GM12878 (cell line): ENCODE measurements around the gene PIGX. TPM values are rescaled to one million over a fixed set of nuclear protein-coding genes. Genes with fewer than 3 reads are reported as not detected.

Experiments used
- ATAC-seq: fragments of 200-7000 bp; cut with Tn5 transposase; 3 replicates; pipeline ENCODE4 v1.9.1; 2020; ENCODE audit warnings: mild to moderate bottlenecking, moderate library complexity
- BruUV-seq: library from RNA; stranded (reverse); fragments of 400-500 nt; replicated peaks from 2 replicates; lab custom pipeline; 2021; lab: Mats Ljungman, UMichigan
- CTCF ChIA-PET: fragments of 300-600 bp; sonication (Branson Sonifier 250); formaldehyde crosslinking; extraction: SDS; loops from one replicate; lab custom pipeline; 2021; ENCODE audit warnings: inconsistent platforms; lab: Yijun Ruan, JAX
- POLR2A ChIA-PET: fragments of 350-600 bp; formaldehyde crosslinking; extraction: SDS; loops from one replicate; lab custom pipeline; 2021; ENCODE audit warnings: inconsistent platforms; lab: Charles Lee
- RAD21 ChIA-PET: fragments of 300-600 bp; sonication (Branson Sonifier 250); formaldehyde crosslinking; loops from one replicate; lab custom pipeline; 2023; ENCODE audit warnings: antibody characterized with exemption; ENCODE audit not compliant: unreplicated experiment; lab: Charles Lee
- SMC1A ChIA-PET: fragments of 300-600 bp; sonication (Branson Sonifier 250); formaldehyde crosslinking; loops from one replicate; lab custom pipeline; 2023; ENCODE audit not compliant: unreplicated experiment, uncharacterized antibody; lab: Charles Lee
- DNase-seq: peaks from one replicate; pipeline ENCODE4 v3.0.0-alpha.2; 2011; ENCODE audit warnings: low read depth, low spot score
- FAIRE-seq: peaks from 3 replicates; lab custom pipeline; 2011; peaks lifted over from hg19 to GRCh38; lab: Jason Lieb, UNC
- H2AFZ ChIP-seq: 2 replicates; pipeline ENCODE4 v1.6.0; 2011; ENCODE audit warnings: low read depth, low read length, control low read depth; ENCODE audit not compliant: control insufficient read depth
- H3K27ac ChIP-seq: 2 replicates; pipeline ENCODE4 v1.5.1; 2011; ENCODE audit warnings: control low read depth; ENCODE audit not compliant: control insufficient read depth, insufficient read depth
- H3K27me3 ChIP-seq, 2 experiments: replicated peaks in 1 of 2; 2 replicates each; pipeline versions ENCODE4 v1.6.0 to v1.6.1; 2011; ENCODE audit warnings: low read length in 1 of 2; ENCODE audit not compliant: control insufficient read depth in 2 of 2, insufficient read depth in 2 of 2
- H3K36me3 ChIP-seq, 2 experiments: 2 replicates each; pipeline ENCODE4 v1.5.1; 2011; ENCODE audit warnings: low read length in 1 of 2; ENCODE audit not compliant: control insufficient read depth in 2 of 2, insufficient read depth in 2 of 2
- H3K4me1 ChIP-seq: 2 replicates; pipeline ENCODE4 v1.6.1; 2011; ENCODE audit warnings: mild to moderate bottlenecking, low read length, moderate library complexity, mixed read lengths; ENCODE audit not compliant: control insufficient read depth, insufficient read depth
- H3K4me2 ChIP-seq: 2 replicates; pipeline ENCODE4 v1.6.0; 2011; ENCODE audit warnings: control low read depth; ENCODE audit not compliant: control insufficient read depth, insufficient read depth
- H3K4me3 ChIP-seq: fragments of 200-600 bp; sonication (generic); 2 replicates; pipeline ENCODE4 v1.5.1; 2016
- H3K79me2 ChIP-seq: 2 replicates; pipeline ENCODE4 v1.6.0; 2011; ENCODE audit warnings: low read length; ENCODE audit not compliant: control insufficient read depth, insufficient read depth
- H3K9ac ChIP-seq: 2 replicates; pipeline ENCODE4 v1.8.0; 2011; ENCODE audit warnings: low read length, control low read depth, mixed read lengths; ENCODE audit not compliant: control insufficient read depth, insufficient read depth
- H3K9me3 ChIP-seq: replicated peaks from 3 replicates; pipeline ENCODE4 v1.5.1; 2011; ENCODE audit warnings: mild to moderate bottlenecking, low read length; ENCODE audit not compliant: control insufficient read depth, insufficient read depth
- H4K20me1 ChIP-seq: 2 replicates; pipeline ENCODE4 v1.6.0; 2011; ENCODE audit not compliant: control insufficient read depth, insufficient read depth
- CBFB ChIP-seq: IDR thresholded peaks from 2 replicates; pipeline ENCODE4 v1.6.1; 2016; ENCODE audit warnings: antibody characterized with exemption, low read depth
- CHD2 ChIP-seq: IDR thresholded peaks from 2 replicates; pipeline ENCODE4 v1.6.1; 2011; ENCODE audit warnings: low read depth, low read length, improper control_type of control experiment, borderline replicate concordance
- CHD4 ChIP-seq: fragments of 200-600 bp; sonication (generic); IDR thresholded peaks from 2 replicates; pipeline ENCODE4 v1.6.1; 2016; ENCODE audit warnings: mild to moderate bottlenecking
- E2F4 ChIP-seq: IDR thresholded peaks from 2 replicates; pipeline ENCODE4 v1.6.1; 2012; ENCODE audit warnings: low read depth, low read length, improper control_type of control experiment
- EGR1 ChIP-seq, 2 experiments: IDR thresholded peaks; 1 replicate in 1 of 2; 2 replicates in 1 of 2; pipeline ENCODE4 v1.6.1; 2011 to 2012; ENCODE audit warnings: low read depth in 2 of 2, low read length in 2 of 2, borderline replicate concordance in 1 of 2, mild to moderate bottlenecking in 1 of 2, moderate library complexity in 1 of 2
- EZH2 ChIP-seq: IDR thresholded peaks from 2 replicates; pipeline ENCODE4 v1.6.1; 2012; ENCODE audit warnings: low read depth, mild to moderate bottlenecking, control low read depth, inconsistent platforms, low read length, borderline replicate concordance; ENCODE audit not compliant: control insufficient read depth
- JUNB ChIP-seq: IDR thresholded peaks from 2 replicates; pipeline ENCODE4 v1.6.1; 2016; ENCODE audit warnings: antibody characterized with exemption, mild to moderate bottlenecking
- MYB ChIP-seq: fragments of 150-350 bp; IDR thresholded peaks from 2 replicates; pipeline ENCODE4 v1.6.1; 2014; ENCODE audit warnings: mild to moderate bottlenecking, low read depth, low read length, borderline replicate concordance
- NFYB ChIP-seq: IDR thresholded peaks from 2 replicates; pipeline ENCODE4 v1.6.1; 2011; ENCODE audit warnings: low read depth, mild to moderate bottlenecking, low read length, improper control_type of control experiment, moderate library complexity; ENCODE audit not compliant: insufficient read depth
- NRF1 ChIP-seq: conservative IDR thresholded peaks from 2 replicates; pipeline ENCODE4 v1.6.1; 2011; ENCODE audit warnings: mild to moderate bottlenecking, low read depth, low read length, improper control_type of control experiment
- POLR2A ChIP-seq: IDR thresholded peaks from 2 replicates; pipeline ENCODE4 v1.6.1; 2011; ENCODE audit warnings: low read depth, mild to moderate bottlenecking, low read length
- RAD21 ChIP-seq: IDR thresholded peaks from 2 replicates; pipeline ENCODE4 v1.6.1; 2011; ENCODE audit warnings: mild to moderate bottlenecking, low read depth, low read length, moderate library complexity; ENCODE audit not compliant: insufficient read depth
- STAT1 ChIP-seq: fragments of 450-650 bp; conservative IDR thresholded peaks from 2 replicates; pipeline ENCODE4 v1.6.1; 2014; ENCODE audit warnings: antibody characterized with exemption, mild to moderate bottlenecking
- WGBS: methylation state at CpG from one replicate; pipeline ENCODE4 v1.1.6; 2016; ENCODE audit warnings: low lambda C conversion rate; ENCODE audit not compliant: insufficient replicate concordance, insufficient coverage; ENCODE audit errors: missing lambda C conversion rate; 5-methylcytosine and 5-hydroxymethylcytosine counted together
- in situ Hi-C: fragments of 300-500 bp; cut with MboI; formaldehyde crosslinking; loops from 9 replicates; pipeline ENCODE4 v1.14.3; 2018; ENCODE audit warnings: mixed read lengths
- intact Hi-C: fragments of 100-400 bp; cut with micrococcal nuclease; formaldehyde crosslinking; loops from one replicate; pipeline ENCODE4 v1.14.2; 2022; ENCODE audit not compliant: unreplicated experiment
- polyA plus RNA-seq, 11 experiments: library from polyadenylated mRNA; depleted of rRNA in 4 of 11; unstranded in 6 of 11; stranded (reverse) in 5 of 11; fragments of >200 nt; fragmentation: Nextera tagmentation in 4 of 11; fragmentation: Illumina TruSeq in 1 of 11; extraction: Ambion mirVana in 4 of 11; extraction: Trizol in 1 of 11; gene quantifications; 1 replicate in 1 of 11; 2 replicates in 10 of 11; pipeline versions ENCODE4 v1.2.1 to v1.2.3, GENCODE V29; 2011 to 2016; ENCODE audit warnings: inconsistent platforms in 2 of 11, missing spikeins in 2 of 11, low read depth in 1 of 11
- total RNA-seq, 4 experiments: library from RNA; depleted of rRNA in 3 of 4; stranded (reverse); fragments of >200 nt in 3 of 4; fragmentation: Illumina TruSeq in 1 of 4; extraction: Trizol in 1 of 4; gene quantifications; 2 replicates each; pipeline versions ENCODE4 v1.2.1 to v1.2.3, GENCODE V29; 2013 to 2021
- TF ChIP-seq, protein P1 (sequence below): fragments of 450-650 bp; IDR thresholded peaks from 2 replicates; pipeline ENCODE4 v1.6.1; 2017; ENCODE audit warnings: mild to moderate bottlenecking, moderate library complexity
- TF ChIP-seq, protein P2 (sequence below): fragments of 450-650 bp; formaldehyde crosslinking; IDR thresholded peaks from 2 replicates; pipeline ENCODE4 v1.4.0; 2022; ENCODE audit warnings: mild to moderate bottlenecking, moderate library complexity

The PIGX gene
- total and polyA plus RNA-seq, 10 of the 15 experiments (the other 5 are each of a cell fraction or from before 2014, with no cell fraction given) = 3.8 to 40.0 (median 22.3) TPM

DNA sequence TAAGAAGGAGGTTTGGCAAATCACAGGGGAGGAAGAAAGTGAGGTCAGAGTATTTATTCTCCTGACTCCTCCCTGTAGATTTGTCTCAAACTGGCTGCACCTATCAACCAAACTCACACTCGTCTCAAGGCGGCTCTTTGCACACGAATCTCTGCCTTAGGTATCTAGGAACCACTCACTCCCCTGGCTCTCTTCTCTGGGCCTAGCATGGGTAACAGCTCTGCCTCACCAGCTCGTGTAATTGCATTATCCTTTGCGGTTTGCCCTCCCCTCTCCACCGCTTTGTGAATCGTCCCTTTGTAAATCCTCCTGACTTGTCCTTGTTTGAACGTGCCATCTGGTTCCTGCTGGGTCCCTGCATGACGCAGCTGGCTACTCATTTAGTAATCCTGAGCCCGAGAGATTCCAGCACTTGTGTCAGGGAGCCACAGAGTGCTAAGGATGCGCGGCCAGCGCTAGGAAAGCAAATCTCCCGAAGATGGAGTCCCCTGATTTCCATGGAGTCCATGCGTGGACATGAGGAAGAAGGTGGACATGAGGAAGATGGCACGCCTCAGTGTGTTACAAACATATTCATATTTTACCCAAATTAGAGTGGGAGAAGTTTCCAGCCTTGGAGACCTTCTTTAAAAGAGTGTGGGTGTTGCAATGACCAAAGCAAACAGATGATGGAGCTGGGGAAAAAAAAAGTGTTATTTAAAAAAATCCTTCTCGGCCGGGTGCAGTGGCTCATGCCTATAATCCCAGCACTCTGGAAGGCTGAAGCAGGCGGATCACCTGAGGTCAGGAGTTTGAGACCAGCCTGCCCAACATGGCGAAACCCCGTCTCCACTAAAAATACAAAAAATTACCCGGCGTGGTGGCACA is 45.9 kb upstream of the PIGX start:
- ChIA-PET RAD21 (no interaction called here), SMC1A (no interaction called here), POLR2A (interaction anchor here (0.5 to 0.7 kb wide), 2 partner anchors 56 to 435 kb away, joined by 3 to 7 read pairs; no protein-coding TSS in a partner anchor), CTCF (no interaction called here)
- ATAC-seq (no peak), FAIRE-seq (no peak), DNase-seq (no peak)
- TF ChIP-seq MYB (no peak), E2F4 (no peak), RAD21 (no peak), CHD2 (no peak), NFYB (no peak), NRF1 (no peak), CHD4 (no peak), JUNB (no peak), STAT1 (no peak), EGR1 (IDR thresholded peaks at IDR 0.05; ENCODE audit: borderline replicate concordance in 1 of 2, low read depth in 2 of 2, low read length in 2 of 2) (no peak), EZH2 (no peak), POLR2A (no peak), CBFB (no peak)
- TF ChIP-seq, protein P1, sequence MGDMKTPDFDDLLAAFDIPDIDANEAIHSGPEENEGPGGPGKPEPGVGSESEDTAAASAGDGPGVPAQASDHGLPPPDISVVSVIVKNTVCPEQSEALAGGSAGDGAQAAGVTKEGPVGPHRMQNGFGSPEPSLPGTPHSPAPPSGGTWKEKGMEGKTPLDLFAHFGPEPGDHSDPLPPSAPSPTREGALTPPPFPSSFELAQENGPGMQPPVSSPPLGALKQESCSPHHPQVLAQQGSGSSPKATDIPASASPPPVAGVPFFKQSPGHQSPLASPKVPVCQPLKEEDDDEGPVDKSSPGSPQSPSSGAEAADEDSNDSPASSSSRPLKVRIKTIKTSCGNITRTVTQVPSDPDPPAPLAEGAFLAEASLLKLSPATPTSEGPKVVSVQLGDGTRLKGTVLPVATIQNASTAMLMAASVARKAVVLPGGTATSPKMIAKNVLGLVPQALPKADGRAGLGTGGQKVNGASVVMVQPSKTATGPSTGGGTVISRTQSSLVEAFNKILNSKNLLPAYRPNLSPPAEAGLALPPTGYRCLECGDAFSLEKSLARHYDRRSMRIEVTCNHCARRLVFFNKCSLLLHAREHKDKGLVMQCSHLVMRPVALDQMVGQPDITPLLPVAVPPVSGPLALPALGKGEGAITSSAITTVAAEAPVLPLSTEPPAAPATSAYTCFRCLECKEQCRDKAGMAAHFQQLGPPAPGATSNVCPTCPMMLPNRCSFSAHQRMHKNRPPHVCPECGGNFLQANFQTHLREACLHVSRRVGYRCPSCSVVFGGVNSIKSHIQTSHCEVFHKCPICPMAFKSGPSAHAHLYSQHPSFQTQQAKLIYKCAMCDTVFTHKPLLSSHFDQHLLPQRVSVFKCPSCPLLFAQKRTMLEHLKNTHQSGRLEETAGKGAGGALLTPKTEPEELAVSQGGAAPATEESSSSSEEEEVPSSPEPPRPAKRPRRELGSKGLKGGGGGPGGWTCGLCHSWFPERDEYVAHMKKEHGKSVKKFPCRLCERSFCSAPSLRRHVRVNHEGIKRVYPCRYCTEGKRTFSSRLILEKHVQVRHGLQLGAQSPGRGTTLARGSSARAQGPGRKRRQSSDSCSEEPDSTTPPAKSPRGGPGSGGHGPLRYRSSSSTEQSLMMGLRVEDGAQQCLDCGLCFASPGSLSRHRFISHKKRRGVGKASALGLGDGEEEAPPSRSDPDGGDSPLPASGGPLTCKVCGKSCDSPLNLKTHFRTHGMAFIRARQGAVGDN = no peak
- TF ChIP-seq, protein P2, sequence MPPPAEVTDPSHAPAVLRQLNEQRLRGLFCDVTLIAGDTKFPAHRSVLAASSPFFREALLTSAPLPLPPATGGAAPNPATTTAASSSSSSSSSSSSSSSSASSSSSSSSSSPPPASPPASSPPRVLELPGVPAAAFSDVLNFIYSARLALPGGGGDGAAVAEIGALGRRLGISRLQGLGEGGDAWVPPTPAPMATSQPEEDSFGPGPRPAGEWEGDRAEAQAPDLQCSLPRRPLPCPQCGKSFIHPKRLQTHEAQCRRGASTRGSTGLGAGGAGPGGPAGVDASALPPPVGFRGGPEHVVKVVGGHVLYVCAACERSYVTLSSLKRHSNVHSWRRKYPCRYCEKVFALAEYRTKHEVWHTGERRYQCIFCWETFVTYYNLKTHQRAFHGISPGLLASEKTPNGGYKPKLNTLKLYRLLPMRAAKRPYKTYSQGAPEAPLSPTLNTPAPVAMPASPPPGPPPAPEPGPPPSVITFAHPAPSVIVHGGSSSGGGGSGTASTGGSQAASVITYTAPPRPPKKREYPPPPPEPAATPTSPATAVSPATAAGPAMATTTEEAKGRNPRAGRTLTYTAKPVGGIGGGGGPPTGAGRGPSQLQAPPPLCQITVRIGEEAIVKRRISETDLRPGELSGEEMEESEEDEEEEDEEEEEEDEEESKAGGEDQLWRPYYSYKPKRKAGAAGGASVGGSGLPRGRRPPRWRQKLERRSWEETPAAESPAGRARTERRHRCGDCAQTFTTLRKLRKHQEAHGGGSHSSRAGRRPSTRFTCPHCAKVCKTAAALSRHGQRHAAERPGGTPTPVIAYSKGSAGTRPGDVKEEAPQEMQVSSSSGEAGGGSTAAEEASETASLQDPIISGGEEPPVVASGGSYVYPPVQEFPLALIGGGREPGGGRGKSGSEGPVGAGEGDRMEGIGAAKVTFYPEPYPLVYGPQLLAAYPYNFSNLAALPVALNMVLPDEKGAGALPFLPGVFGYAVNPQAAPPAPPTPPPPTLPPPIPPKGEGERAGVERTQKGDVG (CRISPR knock-in tag) = no peak
- BruUV-seq = no TSS peak
- Histone ChIP-seq H3K4me3 (no peak overlapping the region), H4K20me1 (no peaks in the 10 kb centered on the region), H3K9me3 (no peaks in the 10 kb centered on the region), H3K4me1 (peaks cover 4% of the 10 kb centered on the region; the same call in 1 of the 2 replicates), H3K9ac (no peak overlapping the region), H3K27ac (no peak overlapping the region), H3K27me3 (no peaks in the 10 kb centered on the region), H3K36me3 (peaks cover 0 to 5% of the 10 kb centered on the region in 2 experiments; a peak in 3 of 4 replicates), H3K4me2 (no peak overlapping the region), H2AFZ (no peak overlapping the region), H3K79me2 (no peaks in the 10 kb centered on the region)
- WGBS = 91% methylated on average over 23 of the region's 23 CpGs
- intact Hi-C loops = no loop called here
- in situ Hi-C loops = no loop called here
